ENCODE measurements around the gene SIAH3. TPM values are rescaled to one million over a fixed set of nuclear protein-coding genes. Genes with fewer than 3 reads are reported as not detected.
"Not testable (repeated sequence)": the region's sequence is repeated elsewhere in the genome, so short reads cannot be mapped to it uniquely, and the experiment has no call there.

The SIAH3 gene
- not detected for polyA plus RNA-seq

- H3K27ac ChIP-seq (ENCODE audit: low read depth, low read length): no peak within 1 kb of the TSS
- WGBS, 3 donors: 2 to 6% (median 4%) methylated on average over 35 of the region's 35 CpGs
Measured at GRCh38 chr13:45851171-45851921, at the start of gene SIAH3. Gene SIAH3, minus strand, starts transcription at chr13:45851753. Its CDS starts 124 bp downstream, at chr13:45851629.

GRCh38 chr13:45899406-45899805, 47.9 kb upstream of the SIAH3 start:
- H3K27ac ChIP-seq (ENCODE audit: low read depth, low read length): no peak overlapping the region
- WGBS, 3 donors: 62 to 69% (median 66%) methylated on average over 3 of the region's 3 CpGs

GRCh38 chr13:45897562-45897961, 46.0 kb upstream of the SIAH3 start:
- H3K27ac ChIP-seq (ENCODE audit: low read depth, low read length): no peak overlapping the region
- WGBS, 3 donors: 90 to 93% (median 92%) methylated on average over 2 of the region's 2 CpGs

- no peak overlapping the region for H3K27ac ChIP-seq (ENCODE audit: low read depth, low read length)
- WGBS, 3 donors: 58 to 75% (median 68%) methylated on average over 5 of the region's 5 CpGs
Measured at GRCh38 chr13:45896285-45896684, 44.7 kb upstream of the SIAH3 start.

- H3K27ac ChIP-seq (ENCODE audit: low read depth, low read length): no peak overlapping the region
- 37 to 68% (median 46%) methylated on average over 2 of the region's 2 CpGs for WGBS, 3 donors
Measured at GRCh38 chr13:45895881-45896280, 44.3 kb upstream of the SIAH3 start.

- no peak overlapping the region for H3K27ac ChIP-seq (ENCODE audit: low read depth, low read length)
Measured at GRCh38 chr13:45892513-45892912, 41.0 kb upstream of the SIAH3 start.

- WGBS, 3 donors: 84 to 91% (median 85%) methylated on average over 5 of the region's 5 CpGs
- no peak overlapping the region for H3K27ac ChIP-seq (ENCODE audit: low read depth, low read length)
Measured at GRCh38 chr13:45889590-45890243, 38.2 kb upstream of the SIAH3 start.

- 67 to 73% (median 70%) methylated on average over 7 of the region's 7 CpGs for WGBS, 3 donors
- no peak overlapping the region for H3K27ac ChIP-seq (ENCODE audit: low read depth, low read length)
Measured at GRCh38 chr13:45886466-45886865, 34.9 kb upstream of the SIAH3 start.

GRCh38 chr13:45885194-45885593, 33.6 kb upstream of the SIAH3 start:
- no peak overlapping the region for H3K27ac ChIP-seq (ENCODE audit: low read depth, low read length)
- WGBS, 3 donors: 86 to 95% (median 86%) methylated on average over 5 of the region's 5 CpGs

- no peak overlapping the region for H3K27ac ChIP-seq (ENCODE audit: low read depth, low read length)
- 79 to 97% (median 89%) methylated on average over 1 of the region's 1 CpG for WGBS, 3 donors
Measured at GRCh38 chr13:45882626-45883025, 31.1 kb upstream of the SIAH3 start.

GRCh38 chr13:45881353-45881752, 29.8 kb upstream of the SIAH3 start:
- 40 to 88% (median 85%) methylated on average over 2 of the region's 2 CpGs for WGBS, 3 donors
- H3K27ac ChIP-seq (ENCODE audit: low read depth, low read length): no peak overlapping the region

- no peak overlapping the region for H3K27ac ChIP-seq (ENCODE audit: low read depth, low read length)
- 81 to 87% (median 85%) methylated on average over 2 of the region's 2 CpGs for WGBS, 3 donors
Measured at GRCh38 chr13:45880242-45880641, 28.7 kb upstream of the SIAH3 start.

- no peak overlapping the region for H3K27ac ChIP-seq (ENCODE audit: low read depth, low read length)
- WGBS, 3 donors: 21 to 47% (median 39%) methylated on average over 5 of the region's 5 CpGs
Measured at GRCh38 chr13:45879666-45880065, 28.1 kb upstream of the SIAH3 start.

- 95 to 96% (median 96%) methylated on average over 5 of the region's 5 CpGs for WGBS, 3 donors
- H3K27ac ChIP-seq (ENCODE audit: low read depth, low read length): no peak overlapping the region
Measured at GRCh38 chr13:45878966-45879365, 27.4 kb upstream of the SIAH3 start.

- WGBS, 3 donors: 82 to 89% (median 88%) methylated on average over 4 of the region's 4 CpGs
- no peak overlapping the region for H3K27ac ChIP-seq (ENCODE audit: low read depth, low read length)
Measured at GRCh38 chr13:45876781-45877180, 25.2 kb upstream of the SIAH3 start.

- no peak overlapping the region for H3K27ac ChIP-seq (ENCODE audit: low read depth, low read length)
- WGBS, 3 donors: 91 to 96% (median 96%) methylated on average over 9 of the region's 9 CpGs
Measured at GRCh38 chr13:45875951-45876350, 24.4 kb upstream of the SIAH3 start.

- H3K27ac ChIP-seq (ENCODE audit: low read depth, low read length): no peak overlapping the region
- 68 to 74% (median 68%) methylated on average over 8 of the region's 8 CpGs for WGBS, 3 donors
Measured at GRCh38 chr13:45873491-45874325, 22.2 kb upstream of the SIAH3 start.

GRCh38 chr13:45872566-45872965, 21.0 kb upstream of the SIAH3 start:
- H3K27ac ChIP-seq (ENCODE audit: low read depth, low read length): no peak overlapping the region
- WGBS, 3 donors: 62 to 72% (median 63%) methylated on average over 3 of the region's 3 CpGs

GRCh38 chr13:45871201-45871600, 19.6 kb upstream of the SIAH3 start:
- not testable (repeated sequence) for H3K27ac ChIP-seq (ENCODE audit: low read depth, low read length)

More at GRCh38 chr13:45871201-45871600, 19.6 kb upstream of the SIAH3 start:
- 70 to 79% (median 77%) methylated on average over 6 of the region's 6 CpGs for WGBS, 3 donors
